Kidney epithelial cell (primary cell): ENCODE results near the gene PRRT1. TPM values are rescaled to one million over a fixed set of nuclear protein-coding genes. Genes with fewer than 3 reads are reported as not detected.

ENCODE experiments used
- total RNA-seq: library from RNA; depleted of rRNA; stranded (reverse); fragments of >200 nt; gene quantifications from 2 replicates; pipeline ENCODE4 v1.2.3, GENCODE V29; 2015

PRRT1 gene
- total RNA-seq, 1 donor from 2014 or later = not detected

Other genes starting within 250 kb of the PRRT1 start
- gene ZBTB12, start 249.9 kb downstream of the PRRT1 start, total RNA-seq = 3.0 and 4.9 TPM in 2 replicates
- 0.07 and 0.63 TPM in 2 replicates for gene C2, start 224.2 kb downstream of the PRRT1 start, total RNA-seq
- gene CFB, start 205.8 kb downstream of the PRRT1 start, total RNA-seq = 1.9 and 13.8 TPM in 2 replicates
- 123 and 140 TPM in 2 replicates for gene NELFE, start 193.0 kb downstream of the PRRT1 start, total RNA-seq
- 43.3 and 49.1 TPM in 2 replicates for gene SKIC2, start 192.8 kb downstream of the PRRT1 start, total RNA-seq
- gene DXO, start 179.8 kb downstream of the PRRT1 start, total RNA-seq = 28.1 and 30.6 TPM in 2 replicates
- 1.8 and 3.2 TPM in 2 replicates for gene C4A, start 169.9 kb downstream of the PRRT1 start, total RNA-seq
- gene C4B, start 137.1 kb downstream of the PRRT1 start, total RNA-seq = 2.3 and 4.4 TPM in 2 replicates
- gene CYP21A2, start 113.5 kb downstream of the PRRT1 start, total RNA-seq = 1.1 TPM in 1 of 2 replicates, not detected in the other
- gene TNXB, start 42.6 kb downstream of the PRRT1 start, total RNA-seq = 0.34 and 0.38 TPM in 2 replicates
- gene ATF6B, start 23.7 kb downstream of the PRRT1 start, total RNA-seq = 42.5 and 47.0 TPM in 2 replicates
- 4.6 and 5.3 TPM in 2 replicates for gene FKBPL, start 21.7 kb downstream of the PRRT1 start, total RNA-seq
- 12.9 and 20.5 TPM in 2 replicates for gene PPT2, start 2.2 kb upstream of the PRRT1 start, total RNA-seq
- 2.6 and 5.1 TPM in 2 replicates for gene EGFL8, start 12.7 kb upstream of the PRRT1 start, total RNA-seq
- 57.2 and 62.3 TPM in 2 replicates for gene AGPAT1, start 24.1 kb upstream of the PRRT1 start, total RNA-seq
- gene RNF5, start 26.5 kb upstream of the PRRT1 start, total RNA-seq = 76.8 and 90.1 TPM in 2 replicates
- gene AGER, start 32.3 kb upstream of the PRRT1 start, total RNA-seq = 0.25 and 2.7 TPM in 2 replicates
- 37.5 and 40.7 TPM in 2 replicates for gene PBX2, start 38.3 kb upstream of the PRRT1 start, total RNA-seq
- gene GPSM3, start 40.7 kb upstream of the PRRT1 start, total RNA-seq = 20.8 and 25.6 TPM in 2 replicates
- 2.4 and 2.9 TPM in 2 replicates for gene NOTCH4, start 72.1 kb upstream of the PRRT1 start, total RNA-seq
- gene TSBP1, start 220.0 kb upstream of the PRRT1 start, total RNA-seq = not detected in 2 replicates